Sciatic nerve (tissue), 2 donors: ENCODE results near the gene PIK3IP1. TPM values are rescaled to one million over a fixed set of nuclear protein-coding genes. Genes with fewer than 3 reads are reported as not detected.

ENCODE experiments used
- ATAC-seq: fragments of 200-7000 bp; cut with Tn5 transposase; one replicate; pipeline ENCODE4 v1.9.1; 2020; ENCODE audit warnings: mild to moderate bottlenecking, moderate library complexity
- DNase-seq: peaks from one replicate; pipeline ENCODE4 v3.0.0-alpha.2; 2020; ENCODE audit warnings: low spot score
- intact Hi-C: fragments of 100-400 bp; cut with DNase I; formaldehyde crosslinking; loops from one replicate; pipeline ENCODE4 v1.14.2; 2022
- total RNA-seq: library from RNA; stranded (reverse); fragmentation: NEBNext Ultra II Directional; extraction: Animal tissue kit (Norgen Biotek cat#: 25700); gene quantifications from one replicate; pipeline ENCODE4 v1.2.1, GENCODE V29; 2021
- donor health status: DM: no; HTN: no; CAD: no.
- donor health status: DM: no; HTN: no; CAD: no.

The PIK3IP1 gene
- total RNA-seq, 1 donor from 2014 or later, result 58.5 TPM

GRCh38 chr22:31284281-31285155 is 7.8 kb downstream of the PIK3IP1 start:
- DNase-seq, result no peak
- intact Hi-C loops, result no loop called here

GRCh38 chr22:31282748-31283468 is 9.4 kb downstream of the PIK3IP1 start:
- DNase-seq (no peak), ATAC-seq (no peak)
- intact Hi-C loops, result no loop called here

More at GRCh38 chr22:31284281-31285155, 7.8 kb downstream of the PIK3IP1 start:
- ATAC-seq, result peak; percentile 22

- DNase-seq (no peak), ATAC-seq (no peak)
- intact Hi-C loops, result no loop called here
Observed at GRCh38 chr22:31281733-31282132, 10.6 kb downstream of the PIK3IP1 start.

GRCh38 chr22:31279821-31280505 is 12.3 kb downstream of the PIK3IP1 start:
- no peak for DNase-seq
- ATAC-seq, result no peak
- intact Hi-C loops, result loop anchor here (10.0 kb wide), 1 partner anchor 75 kb away; no protein-coding TSS in a partner anchor

- intact Hi-C loops, result loop anchor here (10.0 kb wide), 1 partner anchor 74 kb away; no protein-coding TSS in a partner anchor
- ATAC-seq, result no peak
- DNase-seq, result no peak
Observed at GRCh38 chr22:31279327-31279669, 13.0 kb downstream of the PIK3IP1 start.

- DNase-seq, result no peak
- peak; percentile 41 for ATAC-seq
- intact Hi-C loops, result loop anchor here (10.0 kb wide), 1 partner anchor 74 kb away; no protein-coding TSS in a partner anchor
Observed at GRCh38 chr22:31278626-31279326, 13.5 kb downstream of the PIK3IP1 start.

GRCh38 chr22:31278151-31278621 is 14.1 kb downstream of the PIK3IP1 start:
- DNase-seq (no peak), ATAC-seq (no peak)
- intact Hi-C loops, result loop anchor here (10.0 kb wide), 1 partner anchor 73 kb away; no protein-coding TSS in a partner anchor

GRCh38 chr22:31277741-31278140 is 14.5 kb downstream of the PIK3IP1 start:
- intact Hi-C loops, result loop anchor here (10.0 kb wide), 1 partner anchor 73 kb away; no protein-coding TSS in a partner anchor
- DNase-seq, result no peak
- ATAC-seq, result no peak

GRCh38 chr22:31276426-31277167 is 15.7 kb downstream of the PIK3IP1 start:
- DNase-seq (no peak), ATAC-seq (no peak)

GRCh38 chr22:31275576-31275975 is 16.7 kb downstream of the PIK3IP1 start:
- DNase-seq, result no peak
- ATAC-seq, result no peak
- intact Hi-C loops, result loop anchor here (10.0 kb wide), 1 partner anchor 71 kb away; no protein-coding TSS in a partner anchor

More at GRCh38 chr22:31276426-31277167, 15.7 kb downstream of the PIK3IP1 start:
- intact Hi-C loops, result loop anchor here (10.0 kb wide), 1 partner anchor 72 kb away; no protein-coding TSS in a partner anchor

GRCh38 chr22:31275018-31275417 is 17.3 kb downstream of the PIK3IP1 start:
- ATAC-seq (no peak), DNase-seq (no peak)
- intact Hi-C loops, result loop anchor here (10.0 kb wide), 1 partner anchor 70 kb away; no protein-coding TSS in a partner anchor

GRCh38 chr22:31274017-31274416 is 18.3 kb downstream of the PIK3IP1 start:
- ATAC-seq (no peak), DNase-seq (no peak)
- intact Hi-C loops, result loop anchor here (10.0 kb wide), 1 partner anchor 69 kb away; no protein-coding TSS in a partner anchor

- ATAC-seq (peak; percentile 79), DNase-seq (peak; percentile 76)
- intact Hi-C loops, result loop anchor here (10.0 kb wide), 1 partner anchor 68 kb away; no protein-coding TSS in a partner anchor
Observed at GRCh38 chr22:31272522-31273446, 19.5 kb downstream of the PIK3IP1 start.

GRCh38 chr22:31271485-31271884 is 20.8 kb downstream of the PIK3IP1 start:
- ATAC-seq (no peak), DNase-seq (no peak)
- intact Hi-C loops, result loop anchor here (10.0 kb wide), 1 partner anchor 67 kb away; no protein-coding TSS in a partner anchor

- intact Hi-C loops, result loop anchor here (10.0 kb wide), 1 partner anchor 66 kb away; no protein-coding TSS in a partner anchor
- ATAC-seq (no peak), DNase-seq (no peak)
Observed at GRCh38 chr22:31271026-31271425, 21.3 kb downstream of the PIK3IP1 start.

- ATAC-seq (no peak), DNase-seq (no peak)
- intact Hi-C loops, result loop anchor here (10.0 kb wide), 1 partner anchor 65 kb away; no protein-coding TSS in a partner anchor
Observed at GRCh38 chr22:31269892-31270579, 22.3 kb downstream of the PIK3IP1 start.
